ENCODE data around the gene SPA17. TPM values are rescaled to one million over a fixed set of nuclear protein-coding genes. Genes with fewer than 3 reads are reported as not detected.

The SPA17 gene
- total RNA-seq = 5.7 TPM

DNA sequence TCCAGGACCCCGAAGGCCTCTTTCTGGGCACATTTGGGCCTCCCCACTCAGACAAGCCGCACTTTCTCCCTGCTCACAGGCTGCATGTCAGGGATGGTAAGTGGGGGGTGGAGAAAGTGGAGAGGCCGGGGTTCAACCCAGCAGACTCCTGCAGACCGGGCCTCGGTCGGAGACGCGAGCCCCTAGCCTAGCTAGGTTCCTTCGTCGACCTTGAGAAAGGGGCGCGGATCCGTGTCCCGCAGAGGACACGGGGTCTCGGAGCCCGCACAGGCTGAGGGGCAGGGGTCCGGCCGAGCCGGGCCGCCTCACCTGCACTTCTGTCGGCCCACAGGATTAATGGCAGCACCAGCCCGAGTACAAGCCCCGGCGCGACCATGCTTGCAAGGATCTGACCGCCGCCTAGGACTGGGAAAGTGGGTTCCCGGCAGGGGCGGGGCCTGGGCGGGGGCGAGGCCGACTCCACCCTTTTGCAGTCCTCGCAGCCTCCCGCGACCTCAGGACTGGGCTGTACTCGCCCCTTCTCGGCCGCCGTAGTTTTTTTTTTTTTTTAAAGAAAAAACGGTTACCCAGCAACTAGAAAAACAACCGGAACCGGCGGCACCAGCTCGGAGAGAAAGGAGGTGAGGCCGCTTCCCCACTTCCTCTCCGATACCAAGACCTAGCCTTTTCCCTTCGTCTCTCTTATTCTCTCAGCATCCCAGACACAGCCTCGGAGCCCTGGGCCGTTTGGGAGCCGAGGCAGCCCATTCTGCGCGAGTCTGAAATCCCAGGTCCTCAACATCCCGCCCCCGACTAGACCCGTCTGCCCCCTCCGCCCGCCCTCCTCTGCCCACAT, at the start of gene SPA17, which contains the start of gene SIAE:
Gene SPA17 (plus strand): TSS at position 572 of the 835 bp plus-strand sequence. CDS start 1,361 bp downstream, outside the sequence.
Gene SIAE (minus strand): TSS at position 407 of the 835 bp plus-strand sequence. CDS start 31 bp downstream, at position 376.
- no peak for FAIRE-seq
- peak; percentile 72 to 91 for DNase-seq (ENCODE audit: low spot score in 2 of 2)

DNA sequence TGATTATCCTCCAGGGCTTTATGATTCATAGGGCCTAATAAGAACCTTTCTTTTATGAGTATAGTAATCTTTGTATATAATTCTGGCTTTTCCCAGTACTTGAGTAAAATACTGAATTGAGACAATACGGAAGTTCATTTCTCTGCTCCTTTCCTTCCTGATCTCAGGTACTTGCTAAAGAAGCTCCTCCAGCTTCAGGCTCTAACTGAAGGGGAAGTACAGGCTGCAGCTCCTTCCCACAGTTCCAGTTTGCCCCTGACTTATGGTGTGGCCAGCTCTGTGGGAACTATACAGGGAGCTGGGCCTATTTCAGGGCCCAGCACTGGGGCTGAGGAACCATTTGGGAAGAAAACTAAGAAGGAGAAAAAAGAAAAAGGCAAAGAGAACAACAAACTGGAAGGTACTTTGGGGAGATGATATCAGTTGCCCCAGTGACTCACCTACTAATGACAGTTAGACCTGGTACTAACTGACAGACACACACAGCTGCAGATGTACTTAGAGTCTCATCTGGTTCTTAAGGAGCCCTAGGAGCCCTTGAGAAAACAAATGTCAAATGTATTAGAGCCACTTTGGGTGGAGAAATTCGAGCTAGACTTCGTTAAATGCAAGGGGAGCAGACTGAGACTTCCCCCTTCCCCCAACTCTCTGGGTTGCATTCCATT, 48.1 kb upstream of the SPA17 start:
- DNase-seq (ENCODE audit: low spot score in 2 of 2) (no peak), FAIRE-seq (no peak)

DNA sequence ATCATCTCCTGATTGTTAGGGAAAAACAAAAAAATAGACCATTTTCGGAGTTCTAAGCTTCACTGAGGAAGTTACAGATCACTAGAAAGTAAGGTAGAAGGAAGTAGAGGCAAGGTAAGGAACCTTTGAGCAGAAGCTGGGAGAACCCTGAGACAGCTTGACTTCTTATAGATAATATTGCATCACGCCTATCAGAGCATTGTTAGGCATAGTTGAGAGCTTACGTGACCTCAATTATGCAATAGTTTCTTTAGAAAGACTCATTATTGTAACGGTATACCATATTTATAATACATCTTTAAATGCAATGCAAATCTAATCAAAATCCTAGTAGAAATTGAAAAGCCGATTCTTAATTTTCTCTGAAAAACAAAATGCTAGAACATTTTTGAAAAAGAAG, 46.2 kb upstream of the SPA17 start:
- DNase-seq (ENCODE audit: low spot score in 2 of 2) (no peak), FAIRE-seq (no peak)

GRCh38 chr11:124629961-124630360, 43.7 kb upstream of the SPA17 start:
- no peak for DNase-seq (ENCODE audit: low spot score in 2 of 2)
- FAIRE-seq = no peak

DNA sequence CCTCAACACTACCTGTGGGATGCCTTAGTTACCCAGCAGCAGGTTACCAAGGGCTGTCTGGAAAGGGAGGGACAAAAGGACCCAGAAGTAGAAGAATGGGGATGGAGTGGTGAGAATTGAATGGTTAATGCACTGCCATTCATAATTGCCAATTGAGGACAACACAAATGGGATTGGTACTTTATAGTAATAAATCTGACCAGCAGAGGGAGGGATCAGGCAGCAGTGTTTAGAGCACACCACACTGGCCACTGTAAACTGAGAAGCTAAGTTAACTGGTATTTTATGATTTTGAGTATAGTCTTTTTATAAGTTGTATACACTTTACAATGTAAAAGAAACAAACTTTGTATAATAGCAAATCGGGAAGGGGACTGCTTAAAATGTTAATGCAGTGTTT, 40.3 kb upstream of the SPA17 start:
- DNase-seq (ENCODE audit: low spot score in 2 of 2) (no peak), FAIRE-seq (no peak)

DNA sequence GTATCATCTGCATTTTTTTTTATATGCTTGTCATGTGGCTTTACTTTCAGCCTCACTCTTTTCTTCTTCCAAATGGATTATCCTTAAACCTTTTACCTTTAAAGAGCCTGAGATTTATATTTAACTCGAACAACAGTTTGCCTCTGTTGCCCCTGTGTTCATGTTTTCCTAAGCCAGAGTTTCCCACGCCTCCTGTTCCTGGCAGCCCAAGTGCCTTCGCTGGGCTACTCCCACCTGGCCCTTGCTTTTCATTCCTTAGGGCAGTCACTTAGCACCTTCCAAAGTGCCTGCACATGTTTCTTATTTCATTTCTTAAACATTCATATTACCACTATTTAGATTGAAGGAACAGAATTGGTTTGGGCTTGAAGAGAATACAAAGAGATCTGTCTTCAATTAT, 37.8 kb upstream of the SPA17 start:
- FAIRE-seq (no peak), DNase-seq (ENCODE audit: low spot score in 2 of 2) (no peak)

DNA sequence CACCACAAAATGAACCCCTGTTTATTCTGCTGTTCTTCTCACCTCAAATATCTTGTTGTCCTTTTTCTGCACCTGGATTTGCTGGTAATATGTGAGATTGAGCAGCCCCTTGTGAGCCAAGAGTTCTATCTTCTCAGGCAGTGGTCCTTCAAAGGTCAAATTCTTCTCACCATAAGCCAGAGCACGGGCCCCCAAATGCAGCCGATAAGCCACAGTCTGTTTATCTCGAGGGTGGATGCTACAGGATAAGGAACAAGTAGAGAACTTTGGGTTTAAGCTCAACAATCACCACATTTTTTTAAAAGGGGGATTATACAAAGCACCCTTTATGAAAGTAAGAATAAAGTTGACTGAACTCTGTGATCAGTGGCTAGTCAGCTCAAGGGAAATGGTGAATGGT, 35.2 kb upstream of the SPA17 start:
- DNase-seq (ENCODE audit: low spot score in 2 of 2) = no peak
- no peak for FAIRE-seq

DNA sequence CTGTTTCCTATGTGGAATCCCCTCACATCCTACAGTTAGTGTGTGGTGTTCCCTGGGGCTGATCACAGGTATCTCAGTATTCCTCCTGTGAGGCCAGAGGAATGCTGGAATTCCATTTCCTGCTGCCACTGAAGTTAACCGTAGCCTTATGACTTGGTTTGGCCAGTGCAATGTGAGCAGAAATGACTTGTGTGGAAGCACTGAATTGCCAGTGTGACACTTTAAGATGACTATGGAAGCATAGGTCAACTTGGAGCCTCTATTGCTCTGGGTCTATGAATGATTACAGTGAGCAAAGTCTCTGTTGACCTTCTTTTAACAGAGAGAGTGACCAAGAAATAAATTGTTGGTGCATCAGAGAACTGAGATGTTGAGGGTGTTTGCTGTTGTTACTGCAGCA, 34.5 kb upstream of the SPA17 start:
- FAIRE-seq (no peak), DNase-seq (ENCODE audit: low spot score in 2 of 2) (no peak)

DNA sequence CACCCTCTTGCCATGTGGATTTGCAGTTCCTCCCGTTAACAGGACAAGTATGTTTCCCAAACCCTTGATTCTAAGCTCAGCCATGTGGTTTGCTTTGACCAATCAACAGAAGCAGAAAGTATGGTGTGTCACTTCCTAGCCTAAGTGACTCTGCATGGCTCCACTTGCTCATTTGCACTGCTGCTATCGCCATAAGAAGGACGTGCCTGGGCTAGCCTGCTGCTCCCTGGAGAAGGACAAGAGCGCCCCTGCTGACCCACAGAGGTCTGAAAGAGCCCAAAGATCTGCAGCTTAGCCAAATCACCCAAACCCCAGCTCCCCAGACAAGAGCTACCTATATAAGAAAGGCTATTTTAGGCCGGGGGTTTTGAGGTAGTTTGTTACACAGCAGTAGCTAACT, 33.0 kb upstream of the SPA17 start:
- no peak for DNase-seq (ENCODE audit: low spot score in 2 of 2)
- FAIRE-seq = no peak

DNA sequence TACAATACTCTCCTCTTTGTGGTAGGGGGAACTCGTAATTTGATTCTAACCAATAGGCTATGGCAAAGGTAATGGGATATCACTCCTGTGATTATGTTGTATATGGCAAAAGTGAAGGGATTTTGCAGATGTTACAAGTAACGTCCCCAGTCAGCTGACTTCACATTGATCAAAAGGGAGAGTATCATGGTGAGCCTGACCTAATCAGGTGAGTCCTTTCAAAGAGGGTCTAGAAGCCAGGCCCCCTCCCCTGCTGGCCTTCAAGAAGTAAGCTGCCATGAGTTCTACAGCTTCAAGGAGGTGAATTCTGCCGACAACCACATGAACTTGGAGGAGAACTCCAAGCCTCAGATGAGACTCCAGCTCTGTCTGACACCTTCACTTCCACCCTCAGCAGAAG, 31.1 kb upstream of the SPA17 start:
- no peak for FAIRE-seq
- DNase-seq (ENCODE audit: low spot score in 2 of 2) = no peak

DNA sequence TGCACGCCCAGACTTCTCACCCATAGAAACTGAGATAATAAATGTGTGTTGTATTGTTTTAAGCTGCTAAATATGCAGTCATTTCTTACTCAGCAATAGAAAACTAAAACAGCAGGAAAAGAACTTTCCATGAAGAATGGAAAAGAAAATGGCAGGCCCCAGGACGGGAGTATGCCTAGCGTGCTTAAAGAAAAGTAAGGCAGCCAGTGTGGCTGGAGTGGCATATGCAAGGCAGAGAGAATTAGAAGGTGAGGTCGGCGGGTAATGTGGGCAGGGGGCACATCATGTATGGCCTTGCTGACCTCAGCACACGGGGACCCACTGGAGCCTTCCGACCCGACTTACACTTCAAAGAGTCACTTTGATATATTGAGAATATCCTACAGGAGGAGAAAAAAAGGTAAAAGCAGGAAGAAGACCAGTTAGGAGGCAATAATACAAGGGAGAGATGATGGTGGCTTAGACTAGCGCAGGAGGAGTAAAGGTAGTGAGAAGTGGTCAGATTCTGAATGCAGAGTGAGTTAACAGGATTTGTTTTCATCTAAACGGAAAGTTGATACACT, 30.6 kb upstream of the SPA17 start:
- no peak for FAIRE-seq
- DNase-seq (ENCODE audit: low spot score in 2 of 2) = no peak

GRCh38 chr11:124643605-124644425, 29.9 kb upstream of the SPA17 start:
- FAIRE-seq (no peak), DNase-seq (ENCODE audit: low spot score in 2 of 2) (no peak)

GRCh38 chr11:124644426-124645280, 29.1 kb upstream of the SPA17 start:
- FAIRE-seq = no peak
- DNase-seq (ENCODE audit: low spot score in 2 of 2) = peak; percentile 24 to 45

DNA sequence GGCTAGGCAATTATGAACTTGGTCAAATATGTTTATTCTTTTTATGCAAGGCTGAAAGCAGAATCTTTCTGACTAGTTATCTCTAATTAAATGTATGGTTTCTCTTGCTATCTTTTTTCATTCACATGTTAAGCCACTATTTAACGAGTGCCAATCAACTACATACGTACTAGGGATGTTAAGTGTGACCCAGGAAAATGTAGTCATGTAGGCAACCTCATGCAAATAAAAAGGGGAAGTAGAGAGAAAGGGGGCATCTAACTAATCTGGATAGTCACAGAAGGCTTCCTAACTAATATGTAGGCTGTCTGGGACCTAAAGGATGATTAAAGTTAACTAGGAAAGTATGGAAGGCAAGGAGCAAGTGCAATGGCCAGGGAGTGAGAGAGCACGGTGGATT, 27.6 kb upstream of the SPA17 start:
- DNase-seq (ENCODE audit: low spot score in 2 of 2) (no peak), FAIRE-seq (no peak)

- FAIRE-seq (no peak), DNase-seq (ENCODE audit: low spot score in 2 of 2) (no peak)
These were observed 25.1 kb upstream of the SPA17 start for GRCh38 chr11:124648610-124649009.

DNA sequence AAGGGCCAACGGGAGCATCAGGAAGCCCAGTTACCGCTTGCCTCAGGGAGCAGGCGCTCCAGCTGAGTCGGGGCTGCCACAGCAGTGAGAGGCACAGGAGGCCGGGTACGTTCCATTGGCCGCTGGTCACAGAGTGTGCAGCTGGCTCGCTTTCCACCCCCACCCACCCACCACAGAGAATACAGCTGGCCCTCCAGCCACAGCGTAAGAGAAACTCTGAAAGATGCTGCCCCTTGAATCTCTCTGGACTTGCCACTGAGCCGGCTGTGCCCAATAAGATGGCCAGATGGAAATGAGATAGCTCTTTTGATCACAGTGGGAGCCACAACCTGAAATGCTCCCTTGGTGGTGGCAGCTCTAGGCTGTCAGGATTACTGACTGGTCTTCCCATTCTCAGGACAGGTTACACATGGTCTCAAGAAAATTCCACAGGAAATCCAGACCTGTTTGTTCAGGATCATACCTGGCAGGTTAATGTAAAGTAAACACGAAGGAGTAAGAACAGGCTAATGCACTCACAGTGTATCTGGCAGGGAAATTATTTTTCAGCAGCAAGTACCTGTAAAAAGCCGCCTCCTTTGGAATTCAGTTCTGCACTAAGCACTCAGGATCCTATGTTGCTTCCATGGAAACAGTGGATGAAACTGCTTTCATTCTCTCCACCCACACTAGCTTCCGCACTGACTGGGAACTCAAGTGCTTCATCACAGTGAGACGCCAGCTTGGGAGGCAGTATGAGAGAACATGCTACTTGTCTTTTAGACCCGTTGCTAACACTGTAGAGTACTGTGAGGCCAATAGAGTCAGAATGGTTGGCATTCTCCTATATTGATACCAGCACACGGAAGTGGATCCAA, 16.7 kb upstream of the SPA17 start:
- no peak for FAIRE-seq
- DNase-seq (ENCODE audit: low spot score in 2 of 2) = no peak

DNA sequence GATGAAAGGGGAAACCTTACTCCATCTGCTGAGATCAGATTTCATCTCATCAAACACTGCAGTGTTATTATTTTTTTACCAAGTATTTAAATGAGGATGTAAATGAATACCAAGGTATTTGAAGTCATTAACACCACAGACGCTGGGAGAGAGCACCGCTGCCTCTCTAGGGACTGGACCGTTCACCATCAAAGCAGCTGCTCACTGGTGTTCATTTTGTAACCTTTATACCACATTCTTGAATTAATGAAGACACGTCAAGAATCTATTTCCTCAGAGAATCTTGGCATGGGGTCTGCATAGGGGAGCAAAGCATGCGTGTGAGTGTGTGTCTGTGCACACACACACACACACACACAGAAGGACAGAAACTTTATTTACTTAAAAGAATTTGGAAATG, 15.8 kb upstream of the SPA17 start:
- no peak for DNase-seq (ENCODE audit: low spot score in 2 of 2)
- FAIRE-seq = no peak

- FAIRE-seq = no peak
These were observed 15.2 kb upstream of the SPA17 start for GRCh38 chr11:124658501-124658900.

GRCh38 chr11:124658986-124659385, 14.7 kb upstream of the SPA17 start:
- DNase-seq (ENCODE audit: low spot score in 2 of 2) = no peak
- FAIRE-seq = no peak

More at GRCh38 chr11:124658501-124658900, 15.2 kb upstream of the SPA17 start:
- no peak for DNase-seq (ENCODE audit: low spot score in 2 of 2)
